ENCODE measurements around the gene OS9. TPM values are rescaled to one million over a fixed set of nuclear protein-coding genes. Genes with fewer than 3 reads are reported as not detected.

Gene OS9
- total RNA-seq, 1 experiment from 2014 or later: 298 TPM

- no peak for DNase-seq (ENCODE audit: low read depth)
Observed at GRCh38 chr12:57765698-57766463, 71.9 kb downstream of the OS9 start.

DNA sequence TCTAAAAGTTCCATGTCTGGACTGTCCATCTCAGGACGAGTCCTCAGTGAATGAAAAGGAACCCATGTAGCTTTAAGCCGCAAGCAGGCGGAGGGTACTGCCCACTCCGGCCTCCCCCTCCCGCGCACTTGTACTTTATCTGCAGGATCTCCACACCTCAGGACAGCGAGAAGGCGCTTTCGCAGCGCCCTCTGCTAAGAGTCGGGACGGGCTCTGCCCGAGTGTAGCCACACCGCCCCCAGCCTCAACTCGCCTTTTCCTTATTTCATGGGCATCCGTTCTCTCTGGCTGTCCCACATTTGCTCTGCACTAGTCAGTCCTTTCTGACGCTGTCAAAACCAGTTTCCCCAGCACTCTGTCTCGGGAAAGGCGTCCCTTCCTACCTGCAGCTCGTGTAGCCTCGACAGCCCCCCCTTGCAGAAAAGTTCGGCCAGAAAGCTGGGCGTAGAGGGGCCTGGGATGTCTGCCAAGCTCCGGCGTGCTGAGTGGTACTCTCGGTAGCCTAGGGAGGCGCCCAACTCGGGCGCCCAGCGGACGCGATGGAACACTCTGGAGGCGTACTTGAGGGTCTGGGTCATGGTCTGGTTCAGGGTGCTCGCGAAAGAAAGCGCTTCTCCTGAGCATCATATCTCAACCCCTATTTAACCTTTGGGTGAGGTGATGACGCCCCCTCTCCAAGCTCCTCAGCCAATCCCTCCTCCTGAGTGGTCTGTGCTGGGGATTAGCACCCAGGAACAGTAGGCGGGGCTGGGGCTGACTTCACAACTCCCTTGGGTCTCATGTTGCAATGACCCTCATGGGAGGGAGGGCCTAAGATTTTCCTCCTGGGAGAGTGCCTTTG lies 72.8 kb downstream of the OS9 start, which contains the start of gene CYP27B1:
CYP27B1 (minus strand) TSS at position 615 of the 841 bp plus-strand sequence; CDS start at position 578, 37 bp downstream.
- DNase-seq (ENCODE audit: low read depth): peak; percentile 56

- no peak for DNase-seq (ENCODE audit: low read depth)
Observed at GRCh38 chr12:57767305-57767698, 73.4 kb downstream of the OS9 start.

- no peak for DNase-seq (ENCODE audit: low read depth)
Observed at GRCh38 chr12:57767876-57768275, 73.9 kb downstream of the OS9 start.

DNA sequence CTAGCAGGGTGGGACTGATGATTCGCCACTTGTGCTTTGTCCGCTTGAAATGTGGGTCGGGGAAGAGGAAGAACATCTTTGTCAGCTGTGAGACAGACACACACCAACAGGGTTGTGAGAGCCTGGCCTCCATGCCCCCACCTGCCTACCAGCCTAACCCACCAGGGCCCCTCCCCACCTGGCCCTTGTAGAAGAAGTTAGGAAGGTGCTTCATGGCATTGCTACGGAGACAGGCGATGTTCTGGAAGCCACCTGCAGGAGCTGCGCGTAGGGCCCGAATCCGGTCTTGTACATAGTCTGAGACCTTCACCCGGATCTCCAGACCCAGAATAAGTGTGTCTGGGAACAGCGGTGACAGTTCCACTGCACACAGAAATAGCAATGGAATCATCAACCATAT lies 75.7 kb downstream of the OS9 start:
- DNase-seq (ENCODE audit: low read depth): no peak

- no peak for DNase-seq (ENCODE audit: low read depth)
Observed at GRCh38 chr12:57770734-57771133, 76.8 kb downstream of the OS9 start.

Other genes starting within 250 kb of the OS9 start
- 0.42 and 1.4 TPM in 2 replicates for gene INHBE, start 238.8 kb upstream of the OS9 start, total RNA-seq (2014; rRNA removed; shearing (Covaris generic))
- gene GLI1, start 234.3 kb upstream of the OS9 start, total RNA-seq (2014; rRNA removed; shearing (Covaris generic)): 1.5 TPM in 1 of 2 replicates, not detected in the other
- gene ARHGAP9, start 214.3 kb upstream of the OS9 start, total RNA-seq (2014; rRNA removed; shearing (Covaris generic)): 0.44 and 0.69 TPM in 2 replicates
- 68.9 and 99.8 TPM in 2 replicates for gene MARS1, start 206.1 kb upstream of the OS9 start, total RNA-seq (2014; rRNA removed; shearing (Covaris generic))
- gene DDIT3, start 173.6 kb upstream of the OS9 start, total RNA-seq (2014; rRNA removed; shearing (Covaris generic)): 39.3 and 45.9 TPM in 2 replicates
- 5.0 and 18.2 TPM in 2 replicates for gene MBD6, start 171.3 kb upstream of the OS9 start, total RNA-seq (2014; rRNA removed; shearing (Covaris generic))
- 97.9 and 119 TPM in 2 replicates for gene DCTN2, start 146.9 kb upstream of the OS9 start, total RNA-seq (2014; rRNA removed; shearing (Covaris generic))
- 0.30 and 0.37 TPM in 2 replicates for gene KIF5A, start 144.1 kb upstream of the OS9 start, total RNA-seq (2014; rRNA removed; shearing (Covaris generic))
- gene PIP4K2C, start 102.9 kb upstream of the OS9 start, total RNA-seq (2014; rRNA removed; shearing (Covaris generic)): 71.2 and 85.3 TPM in 2 replicates
- 20.1 and 21.4 TPM in 2 replicates for gene DTX3, start 89.3 kb upstream of the OS9 start, total RNA-seq (2014; rRNA removed; shearing (Covaris generic))
- gene ARHGEF25, start 82.7 kb upstream of the OS9 start, total RNA-seq (2014; rRNA removed; shearing (Covaris generic)): 6.2 and 13.2 TPM in 2 replicates
- 21.6 and 43.3 TPM in 2 replicates for gene B4GALNT1, start 60.9 kb upstream of the OS9 start, total RNA-seq (2014; rRNA removed; shearing (Covaris generic))
- gene AGAP2, start 44.6 kb downstream of the OS9 start, total RNA-seq (2014; rRNA removed; shearing (Covaris generic)): 0.07 TPM in 1 of 2 replicates, not detected in the other
- 36.2 and 57.0 TPM in 2 replicates for gene TSPAN31, start 50.9 kb downstream of the OS9 start, total RNA-seq (2014; rRNA removed; shearing (Covaris generic))
- gene CDK4, start 58.2 kb downstream of the OS9 start, total RNA-seq (2014; rRNA removed; shearing (Covaris generic)): 175 and 179 TPM in 2 replicates
- 6.7 and 7.9 TPM in 2 replicates for gene MARCHF9, start 61.0 kb downstream of the OS9 start, total RNA-seq (2014; rRNA removed; shearing (Covaris generic))
- 1.8 and 3.2 TPM in 2 replicates for gene CYP27B1, start 72.9 kb downstream of the OS9 start, total RNA-seq (2014; rRNA removed; shearing (Covaris generic))
- gene METTL1, start 78.0 kb downstream of the OS9 start, total RNA-seq (2014; rRNA removed; shearing (Covaris generic)): 8.4 and 12.4 TPM in 2 replicates
- gene EEF1AKMT3, start 78.5 kb downstream of the OS9 start, total RNA-seq (2014; rRNA removed; shearing (Covaris generic)): 6.6 and 8.9 TPM in 2 replicates
- 27.6 and 37.9 TPM in 2 replicates for gene TSFM, start 88.7 kb downstream of the OS9 start, total RNA-seq (2014; rRNA removed; shearing (Covaris generic))
- gene AVIL, start 124.6 kb downstream of the OS9 start, total RNA-seq (2014; rRNA removed; shearing (Covaris generic)): 0.10 TPM in 1 of 2 replicates, not detected in the other
- gene CTDSP2, start 152.6 kb downstream of the OS9 start, total RNA-seq (2014; rRNA removed; shearing (Covaris generic)): 37.3 and 44.2 TPM in 2 replicates
- gene ATP23, start 247.4 kb downstream of the OS9 start, total RNA-seq (2014; rRNA removed; shearing (Covaris generic)): 20.7 and 24.8 TPM in 2 replicates

Data from M059J (cell line).